ENCODE measurements around the gene NUDT16L1.

DNA sequence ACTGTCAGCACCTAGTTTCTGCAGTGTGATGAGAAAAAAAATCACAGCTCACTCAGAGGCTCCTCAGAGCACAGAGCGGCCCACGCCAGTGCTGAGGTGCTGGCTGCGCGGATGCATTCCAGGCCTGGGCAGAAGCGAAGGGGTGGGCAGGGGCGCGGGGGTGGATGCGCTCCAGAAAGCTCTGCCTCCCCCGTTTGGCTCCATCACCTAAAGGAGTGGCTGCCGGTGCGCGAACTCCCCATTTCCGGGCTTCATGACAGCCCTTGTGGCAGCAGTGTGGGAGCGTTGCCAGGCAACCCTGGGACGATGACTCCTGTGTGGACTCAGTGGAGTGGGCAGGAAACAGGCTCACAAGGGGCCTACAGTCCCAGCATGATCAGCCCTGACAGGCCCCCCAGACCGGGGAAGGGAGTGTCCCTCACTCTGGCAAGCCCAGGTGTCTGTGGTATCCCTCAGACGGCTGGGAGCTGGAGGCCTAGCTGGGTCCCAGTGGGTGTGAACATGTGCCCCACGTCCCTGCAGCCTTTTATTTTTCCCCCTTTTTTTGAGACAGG lies 32.8 kb upstream of the NUDT16L1 start:
- no peak for TF ChIP-seq CTCF (IDR thresholded peaks at IDR 0.05; ENCODE audit: poor library complexity, severe bottlenecking)
- no peak for TF ChIP-seq POLR2AphosphoS5 (IDR thresholded peaks at IDR 0.05)
- no peak for TF ChIP-seq TAF1 (IDR thresholded peaks at IDR 0.05; ENCODE audit: low read depth)
- no peak for TF ChIP-seq RAD21 (conservative IDR thresholded peaks at IDR 0.05)
- TF ChIP-seq EZH2 (IDR thresholded peaks at IDR 0.05; ENCODE audit: borderline replicate concordance, insufficient read depth, low read length, poor library complexity, severe bottlenecking), result no peak
- TF ChIP-seq SMC3 (conservative IDR thresholded peaks at IDR 0.05; ENCODE audit: poor library complexity), result no peak
- no peak for TF ChIP-seq REST (IDR thresholded peaks at IDR 0.05; ENCODE audit: borderline replicate concordance)
- TF ChIP-seq MXI1 (conservative IDR thresholded peaks at IDR 0.05; ENCODE audit: poor library complexity, severe bottlenecking), result peak; percentile 21
- no peak for TF ChIP-seq EP300 (conservative IDR thresholded peaks at IDR 0.05; ENCODE audit: poor library complexity, severe bottlenecking)
